ENCODE results near the gene CYP27B1. TPM values are rescaled to one million over a fixed set of nuclear protein-coding genes. Genes with fewer than 3 reads are reported as not detected.

The CYP27B1 gene
- total RNA-seq, 1 donor from 2014 or later, result 3.9 TPM

- TF ChIP-seq, protein P1, sequence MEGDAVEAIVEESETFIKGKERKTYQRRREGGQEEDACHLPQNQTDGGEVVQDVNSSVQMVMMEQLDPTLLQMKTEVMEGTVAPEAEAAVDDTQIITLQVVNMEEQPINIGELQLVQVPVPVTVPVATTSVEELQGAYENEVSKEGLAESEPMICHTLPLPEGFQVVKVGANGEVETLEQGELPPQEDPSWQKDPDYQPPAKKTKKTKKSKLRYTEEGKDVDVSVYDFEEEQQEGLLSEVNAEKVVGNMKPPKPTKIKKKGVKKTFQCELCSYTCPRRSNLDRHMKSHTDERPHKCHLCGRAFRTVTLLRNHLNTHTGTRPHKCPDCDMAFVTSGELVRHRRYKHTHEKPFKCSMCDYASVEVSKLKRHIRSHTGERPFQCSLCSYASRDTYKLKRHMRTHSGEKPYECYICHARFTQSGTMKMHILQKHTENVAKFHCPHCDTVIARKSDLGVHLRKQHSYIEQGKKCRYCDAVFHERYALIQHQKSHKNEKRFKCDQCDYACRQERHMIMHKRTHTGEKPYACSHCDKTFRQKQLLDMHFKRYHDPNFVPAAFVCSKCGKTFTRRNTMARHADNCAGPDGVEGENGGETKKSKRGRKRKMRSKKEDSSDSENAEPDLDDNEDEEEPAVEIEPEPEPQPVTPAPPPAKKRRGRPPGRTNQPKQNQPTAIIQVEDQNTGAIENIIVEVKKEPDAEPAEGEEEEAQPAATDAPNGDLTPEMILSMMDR (IDR thresholded peaks at IDR 0.05; ENCODE audit: insufficient read depth, low read length, severe bottlenecking), result no peak
- no peak for DNase-seq (ENCODE audit: low read depth)
- no peak for FAIRE-seq
- H3K4me3 ChIP-seq (ENCODE audit: low read depth, low read length), result no peak overlapping the region
- H3K27me3 ChIP-seq (ENCODE audit: control insufficient read depth, insufficient read depth, low read length), result no peaks in the 10 kb centered on the region
- peaks cover 7% of the 10 kb centered on the region for H3K36me3 ChIP-seq (ENCODE audit: control insufficient read depth, insufficient read depth, low read length)
Observed at GRCh38 chr12:57796996-57797395, 30.1 kb upstream of the CYP27B1 start.

DNA sequence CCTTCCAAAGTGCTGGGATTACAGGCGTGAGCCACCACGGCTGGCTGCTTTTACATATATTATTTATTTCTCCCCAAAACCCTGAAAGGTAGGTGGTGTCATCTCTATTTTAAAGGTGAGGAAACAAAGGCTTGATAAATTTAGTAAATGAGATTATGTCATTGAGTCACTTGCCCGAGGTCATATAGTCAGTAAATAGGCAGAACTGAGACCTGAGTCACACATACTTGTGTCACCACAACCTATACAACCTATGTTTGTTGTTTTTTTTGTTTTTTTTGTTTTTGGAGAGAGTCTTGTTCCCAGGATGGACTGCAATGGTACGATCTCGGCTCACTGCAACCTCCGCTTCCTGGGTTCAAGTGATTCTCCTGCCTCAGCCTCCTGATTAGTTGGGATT lies 28.5 kb upstream of the CYP27B1 start:
- TF ChIP-seq, protein P1 (IDR thresholded peaks at IDR 0.05; ENCODE audit: insufficient read depth, low read length, severe bottlenecking), result no peak
- peak; percentile 95 for DNase-seq (ENCODE audit: low read depth)
- H3K27me3 ChIP-seq (ENCODE audit: control insufficient read depth, insufficient read depth, low read length), result no peaks in the 10 kb centered on the region
- H3K36me3 ChIP-seq (ENCODE audit: control insufficient read depth, insufficient read depth, low read length), result peaks cover 7% of the 10 kb centered on the region
- FAIRE-seq, result no peak
- no peak overlapping the region for H3K4me3 ChIP-seq (ENCODE audit: low read depth, low read length)

GRCh38 chr12:57793920-57794319 lies 27.0 kb upstream of the CYP27B1 start:
- Histone ChIP-seq H3K36me3 (ENCODE audit: control insufficient read depth, insufficient read depth, low read length) (peaks cover 7% of the 10 kb centered on the region), H3K4me3 (ENCODE audit: low read depth, low read length) (no peak overlapping the region), H3K27me3 (ENCODE audit: control insufficient read depth, insufficient read depth, low read length) (no peaks in the 10 kb centered on the region)
- TF ChIP-seq, protein P1 (IDR thresholded peaks at IDR 0.05; ENCODE audit: insufficient read depth, low read length, severe bottlenecking), result no peak
- FAIRE-seq (no peak), DNase-seq (ENCODE audit: low read depth) (peak; percentile 96)

DNA sequence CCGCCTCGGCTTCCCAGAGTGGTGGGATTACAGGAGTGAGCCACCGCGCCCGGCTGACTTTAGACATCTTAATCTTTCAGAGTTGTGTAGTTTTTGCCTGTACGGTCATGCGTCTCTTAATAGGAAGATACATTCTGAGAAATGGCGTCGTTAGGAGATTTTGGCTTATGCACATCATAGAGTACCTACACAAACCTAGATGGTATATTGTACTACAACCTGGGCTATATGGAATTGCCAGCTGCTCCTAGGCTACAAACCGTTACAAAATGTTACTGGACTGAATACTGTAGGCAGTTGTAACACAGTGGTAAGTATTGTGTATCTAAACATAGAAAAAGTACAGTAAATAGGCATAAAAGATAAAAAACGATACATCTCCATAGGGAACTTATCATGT lies 17.0 kb upstream of the CYP27B1 start:
- Histone ChIP-seq H3K36me3 (ENCODE audit: control insufficient read depth, insufficient read depth, low read length) (peaks cover 11% of the 10 kb centered on the region), H3K4me3 (ENCODE audit: low read depth, low read length) (no peak overlapping the region), H3K27me3 (ENCODE audit: control insufficient read depth, insufficient read depth, low read length) (no peaks in the 10 kb centered on the region)
- no peak for FAIRE-seq
- no peak for DNase-seq (ENCODE audit: low read depth)
- TF ChIP-seq, protein P1 (IDR thresholded peaks at IDR 0.05; ENCODE audit: insufficient read depth, low read length, severe bottlenecking), result no peak

- FAIRE-seq, result no peak
- Histone ChIP-seq H3K4me3 (ENCODE audit: low read depth, low read length) (peak overlapping the region; percentile 73), H3K36me3 (ENCODE audit: control insufficient read depth, insufficient read depth, low read length) (peaks cover 11% of the 10 kb centered on the region), H3K27me3 (ENCODE audit: control insufficient read depth, insufficient read depth, low read length) (no peaks in the 10 kb centered on the region)
- DNase-seq (ENCODE audit: low read depth), result no peak
- TF ChIP-seq, protein P1 (IDR thresholded peaks at IDR 0.05; ENCODE audit: insufficient read depth, low read length, severe bottlenecking), result no peak
Observed at GRCh38 chr12:57783466-57783801, 16.6 kb upstream of the CYP27B1 start.

All from bronchial epithelial cell (primary cell).